HepG2 (cell line): Measurements from ENCODE around the gene MFAP4. TPM values are rescaled to one million over a fixed set of nuclear protein-coding genes. Genes with fewer than 3 reads are reported as not detected.

Experiments used
- ATF7-NPFF ChIP-seq: sonication (generic); formaldehyde crosslinking; IDR thresholded peaks from 2 replicates; pipeline ENCODE4 v1.8.1; 2023; ENCODE audit warnings: mild to moderate bottlenecking, low read depth, missing genetic modification reagents, moderate library complexity
- CHCHD3 ChIP-seq: sonication (generic); formaldehyde crosslinking; IDR thresholded peaks from 2 replicates; pipeline ENCODE4 v1.8.0; 2022; ENCODE audit warnings: mild to moderate bottlenecking, missing genetic modification reagents, moderate library complexity
- ELF1 ChIP-seq: sonication (generic); formaldehyde crosslinking; IDR thresholded peaks from 2 replicates; pipeline ENCODE4 v1.4.0; 2020; ENCODE audit warnings: missing genetic modification reagents
- FOXP1 ChIP-seq, 2 experiments: fragments of 450-650 bp in 1 of 2; IDR thresholded peaks; 2 replicates each; pipeline ENCODE4 v1.6.1; 2017 to 2018; ENCODE audit warnings: antibody characterized with exemption in 1 of 2
- HOXD1 ChIP-seq: sonication (generic); formaldehyde crosslinking; IDR thresholded peaks from 2 replicates; pipeline ENCODE4 v1.5.0; 2020; ENCODE audit warnings: missing genetic modification reagents
- KAT8 ChIP-seq: IDR thresholded peaks from 2 replicates; pipeline ENCODE4 v1.6.1; 2016; ENCODE audit warnings: missing genetic modification reagents, missing compliant biosample characterization
- MATR3 ChIP-seq: sonication (generic); formaldehyde crosslinking; IDR thresholded peaks from 2 replicates; pipeline ENCODE4 v1.4.0; 2020; ENCODE audit warnings: missing genetic modification reagents
- MBNL3 ChIP-seq: fragments of 250-450 bp; sonication (Bioruptor Pico); conservative IDR thresholded peaks from 2 replicates; pipeline ENCODE4 v1.8.0; 2022; ENCODE audit warnings: mild to moderate bottlenecking, inconsistent platforms
- NCOA5 ChIP-seq: sonication (generic); formaldehyde crosslinking; IDR thresholded peaks from 2 replicates; pipeline ENCODE4 v1.4.0; 2020; ENCODE audit warnings: missing genetic modification reagents
- NR3C1 ChIP-seq: sonication (generic); formaldehyde crosslinking; IDR thresholded peaks from 2 replicates; pipeline ENCODE4 v1.4.0; 2020; ENCODE audit warnings: missing genetic modification reagents
- SMAD1 ChIP-seq: sonication (generic); formaldehyde crosslinking; IDR thresholded peaks from 2 replicates; pipeline ENCODE4 v1.4.0; 2020; ENCODE audit warnings: missing genetic modification reagents, low read depth, mild to moderate bottlenecking, borderline replicate concordance
- TRAFD1 ChIP-seq: sonication (generic); formaldehyde crosslinking; IDR thresholded peaks from 2 replicates; pipeline ENCODE4 v1.5.1; 2020; ENCODE audit warnings: missing genetic modification reagents, mild to moderate bottlenecking, borderline replicate concordance
- ZBTB42 ChIP-seq: sonication (generic); formaldehyde crosslinking; IDR thresholded peaks from 2 replicates; pipeline ENCODE4 v1.5.0; 2020; ENCODE audit warnings: mild to moderate bottlenecking, missing genetic modification reagents
- ZNF430 ChIP-seq: sonication (generic); formaldehyde crosslinking; IDR thresholded peaks from 2 replicates; pipeline ENCODE4 v1.9.0; 2021; ENCODE audit warnings: mild to moderate bottlenecking, missing genetic modification reagents
- ZNF557 ChIP-seq: sonication (generic); formaldehyde crosslinking; IDR thresholded peaks from 2 replicates; pipeline ENCODE4 v1.4.0; 2020; ENCODE audit warnings: missing genetic modification reagents
- ZNF574 ChIP-seq: sonication (generic); formaldehyde crosslinking; IDR thresholded peaks from 2 replicates; pipeline ENCODE4 v1.4.0; 2020; ENCODE audit warnings: missing genetic modification reagents
- ZNF776 ChIP-seq: sonication (generic); formaldehyde crosslinking; IDR thresholded peaks from 2 replicates; pipeline ENCODE4 v1.4.0; 2020; ENCODE audit warnings: mild to moderate bottlenecking, missing genetic modification reagents
- ZNF883 ChIP-seq: sonication (generic); formaldehyde crosslinking; IDR thresholded peaks from 2 replicates; pipeline ENCODE4 v1.5.1; 2020; ENCODE audit warnings: mild to moderate bottlenecking, missing genetic modification reagents; ENCODE audit errors: not compliant biosample characterization
- polyA plus RNA-seq, 8 experiments: library from polyadenylated mRNA; depleted of rRNA in 3 of 8; stranded (reverse) in 7 of 8; unstranded in 1 of 8; fragments of >200 nt; fragmentation: Illumina TruSeq in 4 of 8; extraction: Trizol in 4 of 8; gene quantifications; 2 replicates each; pipeline versions ENCODE4 v1.2.1 to v1.2.3, GENCODE V29; 2011 to 2016; ENCODE audit warnings: low read depth in 4 of 8, missing spikeins in 1 of 8, mixed read lengths in 1 of 8; ENCODE audit not compliant: insufficient read depth in 1 of 8
- total RNA-seq, 5 experiments: library from RNA; depleted of rRNA; stranded (reverse); fragments of >200 nt; fragmentation: Illumina TruSeq; extraction: Trizol; gene quantifications; 2 replicates each; pipeline ENCODE4 v1.2.3, GENCODE V29; 2016; ENCODE audit warnings: low read depth in 1 of 5
- TF ChIP-seq, protein P1 (sequence below): sonication (generic); formaldehyde crosslinking; IDR thresholded peaks from 2 replicates; pipeline ENCODE4 v1.9.0; 2021; ENCODE audit warnings: missing genetic modification reagents, borderline replicate concordance
- TF ChIP-seq, protein P2 (sequence below): IDR thresholded peaks from 2 replicates; pipeline ENCODE4 v1.6.1; 2016

MFAP4 gene
- total and polyA plus RNA-seq, 2 of the 13 experiments (the other 11 are each of a cell fraction or from before 2014, with no cell fraction given), result 0.08 TPM; not detected in 1

GRCh38 chr17:19336938-19337711 is 49.9 kb downstream of the MFAP4 start (continued):
- TF ChIP-seq FOXP1 (IDR thresholded peaks at IDR 0.05) (no peak), FOXP1 (CRISPR knock-in tag; IDR thresholded peaks at IDR 0.05) (no peak), CHCHD3 (CRISPR knock-in tag) (peak; percentile 99), ZNF776 (CRISPR knock-in tag) (no peak; the same call in 1 of the 2 replicates), ZNF430 (CRISPR knock-in tag) (no peak; the same call in 1 of the 2 replicates), HOXD1 (CRISPR knock-in tag) (no peak), NCOA5 (CRISPR knock-in tag) (no peak), ZNF557 (CRISPR knock-in tag) (no peak), ZBTB42 (peak; percentile 58; the same call in 1 of the 2 replicates), ATF7-NPFF (CRISPR knock-in tag) (peak; percentile 75; the same call in 1 of the 2 replicates), MBNL3 (CRISPR knock-in tag) (no peak), KAT8 (peak; percentile 50; the same call in 1 of the 2 replicates), TRAFD1 (CRISPR knock-in tag) (peak; percentile 89; the same call in 1 of the 2 replicates), ZNF574 (CRISPR knock-in tag) (peak; percentile 87), NR3C1 (CRISPR knock-in tag) (no peak), SMAD1 (CRISPR knock-in tag) (no peak), MATR3 (CRISPR knock-in tag) (no peak), ELF1 (no peak), ZNF883 (CRISPR knock-in tag) (peak; percentile 92)
- TF ChIP-seq, protein P1, sequence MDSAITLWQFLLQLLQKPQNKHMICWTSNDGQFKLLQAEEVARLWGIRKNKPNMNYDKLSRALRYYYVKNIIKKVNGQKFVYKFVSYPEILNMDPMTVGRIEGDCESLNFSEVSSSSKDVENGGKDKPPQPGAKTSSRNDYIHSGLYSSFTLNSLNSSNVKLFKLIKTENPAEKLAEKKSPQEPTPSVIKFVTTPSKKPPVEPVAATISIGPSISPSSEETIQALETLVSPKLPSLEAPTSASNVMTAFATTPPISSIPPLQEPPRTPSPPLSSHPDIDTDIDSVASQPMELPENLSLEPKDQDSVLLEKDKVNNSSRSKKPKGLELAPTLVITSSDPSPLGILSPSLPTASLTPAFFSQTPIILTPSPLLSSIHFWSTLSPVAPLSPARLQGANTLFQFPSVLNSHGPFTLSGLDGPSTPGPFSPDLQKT (CRISPR knock-in tag), result no peak
- TF ChIP-seq, protein P2, sequence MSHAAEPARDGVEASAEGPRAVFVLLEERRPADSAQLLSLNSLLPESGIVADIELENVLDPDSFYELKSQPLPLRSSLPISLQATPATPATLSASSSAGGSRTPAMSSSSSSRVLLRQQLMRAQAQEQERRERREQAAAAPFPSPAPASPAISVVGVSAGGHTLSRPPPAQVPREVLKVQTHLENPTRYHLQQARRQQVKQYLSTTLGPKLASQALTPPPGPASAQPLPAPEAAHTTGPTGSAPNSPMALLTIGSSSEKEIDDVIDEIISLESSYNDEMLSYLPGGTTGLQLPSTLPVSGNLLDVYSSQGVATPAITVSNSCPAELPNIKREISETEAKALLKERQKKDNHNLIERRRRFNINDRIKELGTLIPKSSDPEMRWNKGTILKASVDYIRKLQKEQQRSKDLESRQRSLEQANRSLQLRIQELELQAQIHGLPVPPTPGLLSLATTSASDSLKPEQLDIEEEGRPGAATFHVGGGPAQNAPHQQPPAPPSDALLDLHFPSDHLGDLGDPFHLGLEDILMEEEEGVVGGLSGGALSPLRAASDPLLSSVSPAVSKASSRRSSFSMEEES, result peak; percentile 79; the same call in 1 of the 2 replicates
